AG10803 (cell line): ENCODE measurements around the gene PCDHGA4.
"Not testable (repeated sequence)": the region's sequence is repeated elsewhere in the genome, so short reads cannot be mapped to it uniquely, and the experiment has no call there.

ENCODE experiments used
- DNase-seq: peaks from one replicate; pipeline ENCODE4 v3.0.0; 2010; ENCODE audit warnings: low read depth
- H3K4me3 ChIP-seq: 2 replicates; pipeline ENCODE4 v1.5.1; 2011; ENCODE audit warnings: mild to moderate bottlenecking, low read length, control low read depth
- TF ChIP-seq, protein P1 (sequence below): conservative IDR thresholded peaks from 2 replicates; pipeline ENCODE4 v1.5.1; 2011; ENCODE audit warnings: mild to moderate bottlenecking, low read length, control low read depth, inconsistent platforms

Gene PCDHGA4

DNA sequence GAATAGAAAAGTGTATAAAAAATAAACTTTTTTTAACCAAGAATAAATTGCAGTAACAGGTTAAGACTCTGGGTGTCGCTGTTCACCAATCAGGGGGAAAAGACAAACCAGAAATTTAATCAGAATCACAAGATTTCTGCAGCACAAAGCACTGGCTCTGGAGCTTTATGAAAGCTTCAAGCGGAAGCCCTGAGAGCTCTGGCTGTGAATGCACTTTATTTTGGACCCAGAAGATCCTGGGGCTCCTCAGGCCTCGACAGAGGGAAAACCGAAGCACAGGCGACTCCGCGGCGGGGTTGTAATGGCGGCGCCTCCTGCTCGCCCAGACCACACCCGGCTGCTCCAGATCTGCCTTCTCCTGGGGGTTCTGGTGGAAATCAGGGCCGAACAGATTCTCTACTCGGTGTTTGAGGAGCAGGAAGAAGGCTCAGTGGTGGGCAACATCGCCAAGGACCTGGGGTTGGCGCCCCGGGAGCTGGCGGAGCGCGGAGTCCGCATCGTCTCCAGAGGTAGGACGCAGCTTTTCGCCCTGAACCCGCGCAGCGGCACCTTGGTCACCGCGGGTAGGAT lies at the start of gene PCDHGA4:
Gene PCDHGA4 (plus strand): TSS at position 122 of the 570 bp plus-strand sequence. CDS start 87 bp downstream, at position 209.
- peak within 1 kb of the TSS; percentile 58 for H3K4me3 ChIP-seq
- TF ChIP-seq, protein P1, sequence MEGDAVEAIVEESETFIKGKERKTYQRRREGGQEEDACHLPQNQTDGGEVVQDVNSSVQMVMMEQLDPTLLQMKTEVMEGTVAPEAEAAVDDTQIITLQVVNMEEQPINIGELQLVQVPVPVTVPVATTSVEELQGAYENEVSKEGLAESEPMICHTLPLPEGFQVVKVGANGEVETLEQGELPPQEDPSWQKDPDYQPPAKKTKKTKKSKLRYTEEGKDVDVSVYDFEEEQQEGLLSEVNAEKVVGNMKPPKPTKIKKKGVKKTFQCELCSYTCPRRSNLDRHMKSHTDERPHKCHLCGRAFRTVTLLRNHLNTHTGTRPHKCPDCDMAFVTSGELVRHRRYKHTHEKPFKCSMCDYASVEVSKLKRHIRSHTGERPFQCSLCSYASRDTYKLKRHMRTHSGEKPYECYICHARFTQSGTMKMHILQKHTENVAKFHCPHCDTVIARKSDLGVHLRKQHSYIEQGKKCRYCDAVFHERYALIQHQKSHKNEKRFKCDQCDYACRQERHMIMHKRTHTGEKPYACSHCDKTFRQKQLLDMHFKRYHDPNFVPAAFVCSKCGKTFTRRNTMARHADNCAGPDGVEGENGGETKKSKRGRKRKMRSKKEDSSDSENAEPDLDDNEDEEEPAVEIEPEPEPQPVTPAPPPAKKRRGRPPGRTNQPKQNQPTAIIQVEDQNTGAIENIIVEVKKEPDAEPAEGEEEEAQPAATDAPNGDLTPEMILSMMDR, result peak; percentile 64
- DNase-seq, result peak; percentile 36

DNA sequence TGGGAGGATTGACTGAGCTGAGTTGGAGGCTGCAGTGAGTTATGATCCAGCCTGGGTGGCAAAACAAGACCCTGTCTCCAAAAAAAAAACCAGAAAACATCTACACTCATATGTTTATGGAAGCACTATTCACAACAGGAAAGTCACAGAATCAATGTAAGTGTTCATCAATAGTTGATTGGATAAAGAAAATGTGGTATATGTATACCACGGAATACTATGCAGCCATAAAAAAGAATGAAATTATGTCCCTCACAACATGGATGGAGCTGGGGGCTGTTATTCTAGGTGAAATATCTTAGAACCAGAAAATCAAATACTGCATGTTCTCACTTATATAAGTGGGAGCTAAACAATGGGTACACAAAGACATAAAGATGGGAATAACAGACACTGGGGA lies 48.2 kb upstream of the PCDHGA4 start:
- TF ChIP-seq, protein P1, result no peak
- no peak overlapping the region for H3K4me3 ChIP-seq
- no peak for DNase-seq

DNA sequence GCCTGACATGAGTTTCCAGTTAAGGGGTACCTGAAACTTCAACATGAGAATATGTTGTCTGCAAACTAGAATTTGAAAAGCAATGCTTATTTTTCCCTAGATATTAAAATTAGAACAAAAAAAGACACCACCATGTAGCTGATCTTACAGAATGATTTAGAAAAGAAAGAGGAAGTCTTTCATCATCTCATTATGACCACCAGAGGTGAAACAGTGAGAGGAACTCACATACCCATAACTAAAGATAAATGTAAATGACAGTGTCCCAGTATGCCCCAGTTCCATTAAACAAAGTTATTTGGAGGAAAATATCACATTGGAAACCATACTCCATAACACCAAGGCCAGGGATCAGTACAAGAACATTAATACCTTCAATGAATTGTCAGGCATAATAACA lies 41.1 kb upstream of the PCDHGA4 start:
- TF ChIP-seq, protein P1, result no peak
- no peak for DNase-seq
- H3K4me3 ChIP-seq, result no peak overlapping the region

DNA sequence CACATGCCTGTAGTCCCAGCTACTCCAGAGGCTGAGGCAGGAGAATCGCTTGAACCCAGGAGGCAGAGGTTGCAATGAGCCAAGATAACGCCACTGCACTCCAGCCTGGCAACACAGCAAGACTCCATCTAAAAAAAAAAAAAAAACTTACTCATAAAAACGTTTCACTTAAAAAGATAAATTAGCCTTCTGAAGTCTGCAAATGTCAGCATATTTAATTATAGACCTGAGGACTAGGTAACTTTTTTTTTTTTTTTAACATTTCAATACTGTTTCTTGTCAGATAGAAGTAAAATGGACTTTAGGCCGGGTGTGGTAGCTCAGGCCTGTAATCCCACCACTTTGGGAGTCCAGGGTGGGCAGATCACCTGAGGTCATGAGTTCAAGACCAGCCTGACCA lies 37.9 kb upstream of the PCDHGA4 start:
- H3K4me3 ChIP-seq, DNase-seq: not testable (repeated sequence)

DNA sequence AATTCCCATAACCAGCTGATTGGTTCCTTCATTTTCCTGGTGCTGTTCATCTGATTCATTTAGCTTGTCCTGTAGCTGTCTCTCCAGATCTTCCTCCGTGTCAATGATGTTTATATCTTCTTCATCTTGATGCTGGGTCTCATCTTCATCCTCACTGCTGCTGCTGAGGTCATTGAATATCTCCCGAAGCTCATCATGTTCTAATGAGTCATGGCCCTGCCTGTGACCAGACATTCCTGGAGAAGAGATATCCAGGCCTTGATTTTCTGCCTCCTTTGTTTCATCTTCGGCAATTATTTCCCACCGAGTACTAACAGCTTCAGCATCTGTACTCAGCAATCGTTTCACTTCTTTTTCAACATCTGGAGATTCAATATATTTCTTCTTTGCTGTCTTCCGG lies 35.6 kb upstream of the PCDHGA4 start:
- no peak overlapping the region for H3K4me3 ChIP-seq
- TF ChIP-seq, protein P1, result no peak
- DNase-seq, result no peak

DNA sequence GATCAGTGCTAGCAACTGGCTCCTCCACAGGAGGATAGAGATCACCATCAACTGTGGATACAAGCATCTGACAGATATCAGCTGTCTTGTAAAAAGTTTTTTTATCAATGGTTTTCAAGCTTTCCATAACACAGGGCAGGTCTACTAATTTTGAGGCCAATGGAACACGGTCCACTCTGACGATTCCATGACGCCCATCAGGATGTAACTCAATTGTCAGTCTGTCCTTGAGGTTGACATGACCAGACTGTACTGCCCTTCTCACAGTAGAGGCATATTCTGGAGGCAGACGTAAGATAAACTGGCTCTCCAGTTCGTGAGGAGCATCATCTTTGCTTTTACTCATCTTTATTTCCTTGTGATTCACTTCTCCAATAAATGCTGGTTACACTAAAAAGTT lies 35.1 kb upstream of the PCDHGA4 start:
- H3K4me3 ChIP-seq, result peak overlapping the region; percentile 85
- TF ChIP-seq, protein P1, result no peak
- no peak for DNase-seq

DNA sequence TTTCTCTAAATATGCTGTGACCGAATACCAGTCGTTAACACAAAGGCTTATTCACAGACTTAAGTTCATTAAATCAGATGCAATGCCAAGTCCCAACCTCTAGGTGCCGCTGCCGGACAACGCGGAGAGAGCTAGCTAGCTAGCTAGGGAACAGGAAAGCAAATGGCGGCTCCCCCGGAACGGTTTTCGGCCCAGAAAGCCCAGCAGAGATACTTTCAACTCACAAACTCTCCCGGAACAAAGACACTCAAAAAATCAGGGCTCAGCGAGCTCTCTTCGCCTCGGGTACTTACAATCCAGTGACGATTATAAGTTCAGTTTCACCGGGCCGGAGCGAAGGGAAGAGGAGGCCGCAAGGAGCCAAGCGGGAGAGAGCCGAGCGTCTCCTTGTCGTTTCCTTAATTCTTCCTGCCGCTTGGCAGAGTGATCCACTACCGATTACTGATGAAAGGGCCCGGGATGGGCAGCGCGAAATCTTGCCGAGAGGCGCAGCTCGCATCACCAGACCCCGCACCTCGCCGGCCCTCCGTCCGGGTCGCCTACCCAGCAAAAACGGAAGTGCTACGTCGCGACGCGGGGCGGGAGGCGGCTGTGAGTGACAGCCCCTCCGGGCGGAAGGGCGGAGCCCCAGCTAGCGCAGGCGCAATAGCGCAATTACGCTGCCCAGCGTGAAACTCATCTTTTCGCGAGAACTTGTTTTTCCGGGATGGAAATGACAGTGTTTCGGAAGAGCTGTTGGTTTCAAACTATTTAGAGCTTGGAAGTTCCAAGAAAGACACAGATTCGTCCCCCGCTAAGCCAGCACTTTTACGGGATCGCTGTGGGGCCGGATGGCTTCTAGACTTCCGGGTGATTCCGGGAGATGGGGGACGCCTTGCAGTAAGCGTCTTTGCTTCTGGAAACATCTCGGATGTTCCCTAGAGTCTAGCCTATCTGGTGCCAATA lies 34.3 kb upstream of the PCDHGA4 start, which contains the start of gene TAF7:
Gene TAF7 (minus strand): TSS at position 560 of the 945 bp plus-strand sequence. CDS start 740 bp downstream, outside the sequence.
- TF ChIP-seq, protein P1, result peak; percentile 88
- peak within 1 kb of the TSS; percentile 85 for H3K4me3 ChIP-seq
- DNase-seq, result peak; percentile 93
